ENCODE results near the gene LIPE. TPM values are rescaled to one million over a fixed set of nuclear protein-coding genes. Genes with fewer than 3 reads are reported as not detected.

LIPE gene
- total RNA-seq, 1 donor from 2014 or later = 54.9 TPM

DNA sequence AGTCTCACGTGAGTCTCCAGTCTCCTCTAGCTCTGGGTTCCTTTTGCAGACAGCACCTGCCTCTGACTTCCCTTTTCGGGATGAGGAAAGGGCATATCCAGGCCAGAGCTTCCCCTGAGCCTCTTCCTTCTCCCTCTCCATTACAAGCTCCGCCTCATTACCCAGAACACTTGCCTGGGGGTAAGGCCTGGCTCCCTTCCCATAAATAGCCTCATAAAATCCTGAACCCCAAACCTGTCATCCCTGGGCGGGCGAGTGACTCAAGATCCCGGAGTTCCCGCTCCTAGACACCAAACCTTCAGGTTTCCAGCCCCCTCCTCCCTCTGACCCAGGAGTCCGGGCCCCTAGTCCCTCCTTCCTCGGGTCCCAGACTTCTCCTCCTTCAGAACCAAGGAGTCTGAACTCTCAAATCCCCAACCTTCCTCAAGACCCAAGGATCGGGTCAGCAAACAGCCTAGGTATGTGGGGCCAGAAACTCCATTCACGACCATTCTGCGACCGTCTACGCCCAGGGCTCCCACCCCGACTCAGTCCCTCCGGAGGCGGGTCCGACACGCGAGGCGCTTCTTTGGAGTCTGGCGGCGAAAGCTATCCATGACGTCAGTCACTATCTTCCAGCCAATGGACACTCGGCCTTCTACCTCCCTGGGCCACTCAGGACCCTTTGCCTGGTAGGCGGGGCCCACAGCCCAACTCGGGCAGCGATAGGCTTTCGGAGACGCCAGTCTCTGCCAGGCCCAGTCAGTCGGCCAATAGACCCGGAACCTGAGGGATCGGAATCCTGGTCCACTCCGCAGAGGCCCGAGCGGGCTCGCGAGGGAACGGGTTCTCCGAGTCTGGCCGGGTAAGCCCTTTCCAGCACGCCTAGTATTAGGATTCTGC lies 30.6 kb downstream of the LIPE start:
- peak; percentile 100 for DNase-seq (ENCODE audit: low spot score)
- intact Hi-C loops (cut with DNase I) = loop anchor here (5.0 kb wide), 1 partner anchor 69 kb away; the partner anchor contains the start of gene MEGF8

DNA sequence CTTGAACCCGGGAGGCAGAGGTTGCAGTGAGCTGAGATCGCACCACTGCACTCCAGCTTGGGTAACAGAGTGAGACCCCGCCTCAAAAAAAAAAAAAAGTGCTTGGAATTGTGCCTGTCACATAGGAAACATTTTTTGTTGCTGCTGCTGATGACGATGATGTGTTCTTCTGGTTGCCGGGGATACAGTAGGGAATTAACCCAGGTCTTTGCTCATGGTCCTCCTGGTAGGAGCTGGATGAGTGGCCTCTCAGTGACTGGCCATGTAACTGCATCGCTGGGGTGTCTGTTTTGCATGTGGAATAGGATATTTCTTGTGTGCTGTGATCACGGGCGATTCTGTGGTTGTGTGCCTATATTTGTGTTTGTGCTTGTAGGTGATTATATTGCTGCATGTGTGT lies 32.4 kb downstream of the LIPE start:
- DNase-seq (ENCODE audit: low spot score) = no peak
- intact Hi-C loops (cut with DNase I) = loop anchor here (5.0 kb wide), 1 partner anchor 67 kb away; the partner anchor contains the start of gene MEGF8

DNA sequence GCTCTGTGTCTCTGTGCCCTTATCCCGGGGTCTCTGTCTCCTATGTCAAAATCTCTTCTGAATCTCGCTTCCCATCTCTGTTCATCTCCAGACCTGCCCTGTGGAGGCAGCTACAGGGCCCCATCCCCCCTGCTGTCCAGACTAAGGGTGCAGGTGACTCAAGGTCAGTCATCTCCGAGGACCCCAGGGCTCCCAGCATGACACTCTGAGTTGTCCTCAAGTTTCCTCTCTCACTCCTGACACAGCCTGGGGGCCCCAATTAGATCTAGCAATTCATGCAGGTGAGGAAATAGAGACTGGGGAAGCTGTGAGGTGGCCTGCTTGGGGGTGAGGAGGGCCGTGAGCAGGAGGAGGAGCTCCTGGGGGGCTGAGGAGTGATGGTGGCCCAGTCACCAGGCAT lies 35.0 kb downstream of the LIPE start:
- DNase-seq (ENCODE audit: low spot score) = no peak
- intact Hi-C loops (cut with DNase I) = no loop called here

DNA sequence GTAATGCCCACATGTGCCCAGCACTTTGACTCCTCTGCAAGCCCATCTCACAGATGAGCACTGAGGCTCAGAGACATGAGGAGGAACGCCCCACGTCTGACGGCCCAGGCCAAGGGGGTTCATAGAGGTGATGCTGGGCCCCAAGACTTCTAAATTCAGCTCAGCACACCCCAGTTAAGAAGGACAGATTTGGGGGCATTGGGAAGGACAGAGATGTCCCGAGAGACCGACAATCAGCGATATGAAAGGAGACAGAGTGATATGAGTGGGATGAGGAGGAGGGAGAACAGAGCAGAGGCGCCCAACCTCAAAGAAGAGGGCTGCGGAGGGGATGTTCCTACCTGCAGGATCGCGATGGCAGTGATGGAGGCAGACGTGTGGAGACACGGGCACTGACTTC lies 37.3 kb downstream of the LIPE start, which contains the start of gene CNFN:
Gene CNFN, minus strand, starts transcription at position 399 of the 400 bp plus-strand sequence. CDS start 1,260 bp downstream, outside the sequence.
- no peak for DNase-seq (ENCODE audit: low spot score)
- intact Hi-C loops (cut with DNase I) = no loop called here

DNA sequence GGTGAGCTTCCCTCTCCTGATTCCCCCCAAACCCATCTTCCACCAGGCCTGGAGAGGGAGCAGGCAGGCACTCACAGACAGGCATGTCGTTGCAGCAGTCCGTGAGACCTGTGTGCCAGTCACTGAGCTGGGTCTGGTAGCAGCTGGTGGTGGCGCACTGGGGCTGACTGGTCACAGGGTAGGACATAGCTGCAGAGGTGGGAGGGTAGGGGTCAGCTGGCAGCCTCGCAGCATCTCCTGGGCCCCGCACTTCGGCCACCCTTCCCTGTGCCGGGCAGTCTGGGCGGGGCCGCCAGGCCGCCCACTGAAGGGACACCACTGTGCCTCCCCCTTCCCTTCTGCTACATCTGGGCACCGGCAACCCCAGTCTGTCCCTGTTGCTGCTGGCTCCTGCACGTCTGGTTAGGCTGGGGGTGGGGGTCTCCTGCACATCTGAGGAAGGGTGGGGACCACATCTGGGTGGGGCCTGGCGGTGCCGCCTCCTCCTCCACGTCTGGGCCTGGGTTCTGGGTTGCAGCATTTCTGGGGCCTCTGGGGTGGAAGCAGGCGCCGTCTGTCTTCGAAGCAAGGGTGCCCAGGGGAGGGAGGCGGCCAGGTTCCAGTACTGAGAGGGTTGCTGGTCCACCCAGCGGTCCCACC lies 38.2 kb downstream of the LIPE start:
- DNase-seq (ENCODE audit: low spot score) = no peak
- intact Hi-C loops (cut with DNase I) = no loop called here

DNA sequence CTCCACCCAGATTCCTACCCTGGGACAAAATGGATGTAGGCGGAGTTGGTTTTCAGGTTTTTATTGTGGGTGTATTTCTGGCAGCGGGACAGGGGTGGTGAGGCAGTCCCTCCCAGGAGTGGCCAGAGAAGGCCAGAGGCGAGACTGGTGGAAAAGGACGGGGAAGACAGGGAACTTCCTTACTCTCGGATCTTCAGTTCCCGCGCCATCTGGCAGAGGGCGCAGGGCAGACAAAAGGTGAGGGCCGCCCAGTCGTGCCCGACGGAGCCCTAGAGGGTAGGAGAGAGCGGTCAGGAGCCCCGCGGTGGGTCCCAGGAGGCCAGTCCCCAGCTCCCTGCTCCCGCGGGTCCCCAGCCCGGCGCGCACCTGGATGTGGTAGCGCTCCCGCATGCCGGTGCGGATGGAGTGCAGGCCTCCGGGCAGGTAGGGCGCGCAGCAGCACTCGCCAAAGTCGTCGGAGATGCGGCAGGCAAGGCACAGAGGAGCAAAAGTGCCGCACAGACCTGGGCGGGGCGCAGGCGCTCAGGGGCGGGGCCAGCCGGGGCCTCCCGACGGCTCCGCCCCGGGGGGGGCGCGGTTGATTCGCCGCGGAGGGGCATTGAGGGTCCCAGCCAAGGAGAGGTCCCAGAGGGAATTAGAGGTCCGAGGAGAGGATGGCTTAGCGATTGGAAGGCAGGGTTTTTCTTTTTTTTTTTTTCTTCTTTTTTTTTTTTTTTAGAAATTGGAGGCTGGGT lies 40.0 kb downstream of the LIPE start:
- intact Hi-C loops (cut with DNase I) = no loop called here
- peak; percentile 86 for DNase-seq (ENCODE audit: low spot score)

DNA sequence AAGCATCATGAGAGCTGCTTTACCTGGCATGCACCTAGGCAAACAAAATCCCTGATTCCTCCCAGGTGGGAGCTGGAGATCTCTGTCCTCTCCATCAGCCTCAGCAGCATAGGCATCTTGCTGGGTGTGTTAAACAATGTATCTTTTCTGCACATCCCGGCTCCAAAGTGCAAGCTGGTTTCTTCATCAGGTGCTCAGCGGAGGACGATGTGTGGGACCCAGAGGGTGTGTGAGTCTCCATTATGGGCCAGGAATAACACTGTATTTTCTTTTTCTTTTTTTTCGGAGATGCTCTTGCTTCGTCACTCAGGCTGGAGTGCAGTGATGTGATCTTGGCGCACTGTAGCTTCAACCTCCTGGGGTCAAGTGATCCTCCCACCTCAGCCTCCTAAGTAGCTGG lies 47.0 kb downstream of the LIPE start:
- intact Hi-C loops (cut with DNase I) = no loop called here
- no peak for DNase-seq (ENCODE audit: low spot score)

DNA sequence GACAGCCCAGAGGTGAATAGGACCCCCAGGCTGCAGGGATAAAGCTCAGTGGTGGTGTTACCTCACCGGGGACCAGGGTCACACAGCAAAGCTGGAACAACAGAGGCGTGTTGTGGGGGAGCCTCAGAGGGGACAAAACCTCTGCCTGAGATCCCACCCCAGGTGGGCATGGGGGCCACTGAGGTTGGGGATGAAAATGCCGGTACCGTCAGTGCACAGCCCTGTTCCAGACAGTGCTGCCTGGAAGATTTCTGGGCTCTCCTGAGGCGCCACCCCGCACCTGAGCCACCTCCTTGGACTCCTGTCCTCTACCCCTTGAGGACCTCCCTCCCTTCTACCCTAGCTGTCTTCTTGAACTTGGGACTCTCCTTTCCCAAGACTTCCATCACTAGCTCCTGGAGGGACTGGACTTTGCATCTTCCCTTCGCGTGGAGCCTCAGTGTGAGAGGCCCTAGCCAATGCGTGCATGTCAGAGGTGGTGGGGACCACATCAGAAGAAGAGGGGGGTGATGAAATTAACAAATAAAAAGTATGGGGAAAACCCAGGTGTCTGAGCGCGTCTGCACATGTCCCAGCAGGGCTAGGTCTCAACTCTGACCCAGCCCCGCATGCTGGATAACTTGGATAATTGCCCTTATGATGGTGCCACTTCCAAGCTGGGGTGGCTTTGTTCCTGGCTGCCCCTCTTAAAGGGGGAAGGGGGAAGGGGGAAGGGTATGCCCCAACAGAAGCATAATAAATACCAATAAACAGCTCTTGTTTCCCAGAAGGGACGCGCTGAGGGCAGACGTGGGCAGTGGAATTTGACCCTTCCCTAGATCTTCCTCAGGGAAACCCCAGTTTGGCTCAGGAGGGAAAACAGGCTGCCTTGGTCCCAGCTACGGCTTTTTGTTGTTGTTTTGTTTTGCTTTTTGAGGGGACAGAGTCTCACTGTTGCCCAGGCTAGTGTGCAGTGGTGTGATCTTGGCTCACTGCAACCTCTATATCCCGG lies 48.7 kb downstream of the LIPE start:
- no peak for DNase-seq (ENCODE audit: low spot score)
- intact Hi-C loops (cut with DNase I) = no loop called here

DNA sequence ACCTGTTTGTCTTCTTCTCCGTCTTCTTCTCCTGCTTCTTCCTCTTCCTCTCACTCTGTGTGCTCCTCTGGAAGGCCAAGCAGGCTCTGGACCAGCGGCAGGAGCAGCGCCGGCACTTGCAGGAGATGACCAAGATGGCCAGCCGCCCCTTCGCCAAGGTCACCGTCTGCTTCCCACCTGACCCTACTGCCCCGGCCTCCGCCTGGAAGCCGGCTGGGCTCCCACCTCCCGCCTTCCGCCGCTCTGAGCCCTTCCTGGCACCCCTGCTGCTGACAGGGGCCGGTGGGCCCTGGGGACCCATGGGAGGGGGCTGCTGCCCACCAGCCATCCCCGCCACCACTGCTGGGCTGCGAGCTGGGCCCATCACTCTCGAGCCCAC lies 51.0 kb downstream of the LIPE start:
- intact Hi-C loops (cut with DNase I) = no loop called here
- DNase-seq (ENCODE audit: low spot score) = no peak

DNA sequence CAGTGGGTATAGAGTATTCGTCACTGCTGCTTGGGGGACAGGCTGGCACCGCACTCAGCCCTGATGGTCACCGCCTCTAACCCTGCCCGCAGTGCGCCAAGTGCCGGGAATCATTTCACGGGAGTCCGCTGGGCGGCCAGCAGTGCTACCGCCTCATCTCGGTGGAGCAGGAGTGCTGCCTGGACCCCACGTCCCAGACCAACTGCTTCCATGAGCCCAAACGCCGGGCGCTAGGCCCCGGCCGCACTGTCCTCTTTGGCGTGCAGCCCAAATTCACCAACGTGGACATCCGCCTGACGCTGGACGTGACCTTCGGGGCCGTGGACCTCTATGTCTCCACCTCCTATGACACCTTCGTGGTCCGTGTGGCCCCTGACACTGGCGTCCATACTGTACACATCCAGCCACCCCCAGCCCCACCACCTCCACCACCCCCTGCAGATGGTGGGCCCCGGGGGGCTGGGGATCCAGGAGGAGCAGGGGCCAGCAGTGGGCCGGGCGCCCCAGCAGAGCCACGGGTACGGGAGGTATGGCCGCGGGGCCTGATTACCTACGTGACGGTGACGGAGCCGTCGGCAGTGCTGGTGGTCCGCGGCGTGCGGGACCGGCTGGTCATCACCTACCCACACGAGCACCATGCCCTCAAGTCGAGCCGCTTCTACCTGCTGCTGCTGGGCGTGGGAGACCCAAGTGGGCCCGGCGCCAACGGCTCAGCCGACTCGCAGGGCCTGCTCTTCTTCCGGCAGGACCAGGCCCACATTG lies 51.6 kb downstream of the LIPE start:
- DNase-seq (ENCODE audit: low spot score) = no peak
- intact Hi-C loops (cut with DNase I) = no loop called here

DNA sequence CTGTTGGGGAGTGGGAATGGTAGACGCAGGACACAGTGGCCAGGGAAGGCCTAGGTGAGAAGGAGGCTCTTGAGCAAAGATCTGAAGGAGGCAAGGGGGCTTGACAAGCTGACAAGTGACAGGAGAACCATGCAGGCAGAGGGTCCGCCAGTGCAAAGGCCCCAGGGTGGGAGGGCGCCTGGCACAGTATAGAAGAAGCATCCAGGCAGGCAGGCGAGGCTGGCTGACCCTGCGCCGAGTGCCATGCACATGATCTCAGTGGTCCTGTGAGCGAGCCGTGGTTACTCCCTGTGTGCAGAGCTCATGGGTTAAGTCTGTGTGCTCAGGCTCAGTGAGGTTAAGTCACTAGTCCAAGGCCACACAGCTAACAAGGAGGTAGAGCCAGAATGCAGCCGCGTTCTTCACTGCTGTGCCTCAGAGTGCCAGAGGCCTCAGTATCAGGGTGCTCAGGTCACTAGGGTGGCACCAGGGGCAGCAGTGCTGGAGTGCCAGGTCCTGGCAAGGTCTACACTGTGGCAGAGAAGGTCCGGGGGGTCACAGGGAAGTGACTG lies 52.3 kb downstream of the LIPE start:
- intact Hi-C loops (cut with DNase I) = no loop called here
- DNase-seq (ENCODE audit: low spot score) = no peak

DNA sequence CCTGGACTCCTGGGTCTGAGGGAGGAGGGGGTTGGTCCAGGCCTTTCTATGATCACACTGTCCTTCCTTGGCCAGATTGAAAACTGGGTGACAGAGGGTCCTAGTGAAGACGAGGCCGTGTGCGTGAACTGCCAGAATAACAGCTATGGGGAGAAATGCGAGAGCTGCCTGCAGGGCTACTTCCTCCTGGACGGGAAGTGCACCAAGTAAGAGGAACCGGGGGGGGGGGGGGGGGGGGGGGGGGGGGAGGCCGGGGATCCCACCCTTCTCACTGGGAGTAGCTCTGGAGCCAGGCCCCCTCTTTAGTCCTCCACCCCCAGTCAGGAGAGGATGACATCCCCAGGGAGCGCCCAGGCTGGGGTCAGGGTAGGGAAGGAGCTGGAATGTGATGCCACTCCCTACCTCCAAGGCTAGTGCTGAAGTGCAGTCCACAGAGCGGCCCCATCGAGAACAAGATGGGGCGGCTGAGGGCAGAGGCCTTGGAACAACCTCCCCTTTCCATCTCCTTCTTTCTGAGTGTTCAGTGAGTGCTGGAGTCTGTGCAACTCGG lies 56.5 kb downstream of the LIPE start:
- DNase-seq (ENCODE audit: low spot score) = no peak
- intact Hi-C loops (cut with DNase I) = no loop called here

DNA sequence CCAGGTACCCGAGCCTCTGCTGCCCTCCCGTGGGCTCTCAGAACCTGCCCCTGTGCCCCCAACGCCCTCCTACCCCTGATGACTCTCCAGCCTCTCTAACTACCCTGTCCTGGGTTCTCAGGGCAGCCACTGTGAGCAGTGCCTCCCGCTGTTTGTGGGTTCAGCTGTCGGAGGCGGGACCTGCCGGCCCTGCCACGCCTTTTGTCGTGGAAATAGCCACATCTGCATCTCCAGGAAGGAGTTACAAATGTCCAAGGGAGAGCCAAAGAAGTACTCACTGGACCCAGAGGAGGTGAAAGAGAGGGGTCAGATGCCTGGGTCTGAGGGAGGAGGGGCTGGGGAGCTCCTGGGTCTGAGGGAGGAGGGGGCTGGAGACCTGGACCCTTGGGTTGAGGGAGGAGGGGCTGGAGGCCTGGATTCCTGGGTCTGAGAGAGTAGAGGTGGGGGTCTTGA lies 57.1 kb downstream of the LIPE start:
- no peak for DNase-seq (ENCODE audit: low spot score)
- intact Hi-C loops (cut with DNase I) = no loop called here

DNA sequence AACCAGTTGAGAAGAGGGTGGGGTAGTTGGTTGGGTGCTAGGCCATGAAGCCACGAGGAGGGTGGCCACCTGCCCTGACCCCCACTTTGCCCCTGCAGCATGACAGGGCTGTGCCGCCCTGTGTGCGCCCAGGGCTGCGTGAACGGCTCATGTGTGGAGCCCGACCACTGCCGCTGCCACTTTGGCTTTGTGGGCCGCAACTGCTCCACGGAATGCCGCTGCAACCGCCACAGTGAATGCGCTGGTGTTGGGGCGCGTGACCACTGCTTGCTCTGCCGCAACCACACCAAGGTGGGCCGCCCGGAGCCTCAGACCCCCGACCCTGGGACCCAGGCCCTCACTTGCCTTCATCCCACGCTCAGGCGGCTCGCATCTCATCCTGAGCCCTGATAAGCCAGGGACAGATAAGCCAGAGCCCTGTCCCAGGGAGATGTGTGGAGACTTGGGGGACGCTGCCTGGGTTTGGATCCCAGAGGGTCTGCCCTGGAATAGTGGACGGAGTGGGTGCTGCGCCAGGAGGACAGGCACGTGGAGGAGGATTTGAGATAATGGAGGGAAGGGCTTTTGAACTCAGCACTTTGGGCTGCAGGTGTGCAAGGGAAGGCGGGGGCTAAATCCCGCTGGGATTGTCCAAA lies 57.6 kb downstream of the LIPE start:
- intact Hi-C loops (cut with DNase I) = no loop called here
- DNase-seq (ENCODE audit: low spot score) = no peak

DNA sequence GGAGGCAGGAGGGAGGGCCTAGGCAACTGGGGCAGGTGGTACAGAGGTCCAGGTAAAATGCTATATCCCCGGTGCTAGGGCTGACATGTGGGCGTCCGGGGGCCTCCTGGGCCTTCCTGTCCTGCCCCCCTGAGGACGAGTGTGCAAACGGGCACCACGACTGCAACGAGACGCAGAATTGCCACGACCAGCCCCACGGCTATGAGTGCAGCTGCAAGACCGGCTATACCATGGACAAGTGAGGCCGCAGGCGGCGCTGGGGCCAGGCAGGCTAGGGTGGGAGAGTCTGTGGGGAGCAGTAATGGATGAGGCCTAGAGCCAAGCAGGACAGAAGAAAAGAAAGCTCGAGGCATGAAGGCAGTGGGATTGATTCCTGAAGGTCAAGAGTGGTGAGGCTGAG lies 58.4 kb downstream of the LIPE start:
- no peak for DNase-seq (ENCODE audit: low spot score)
- intact Hi-C loops (cut with DNase I) = no loop called here

DNA sequence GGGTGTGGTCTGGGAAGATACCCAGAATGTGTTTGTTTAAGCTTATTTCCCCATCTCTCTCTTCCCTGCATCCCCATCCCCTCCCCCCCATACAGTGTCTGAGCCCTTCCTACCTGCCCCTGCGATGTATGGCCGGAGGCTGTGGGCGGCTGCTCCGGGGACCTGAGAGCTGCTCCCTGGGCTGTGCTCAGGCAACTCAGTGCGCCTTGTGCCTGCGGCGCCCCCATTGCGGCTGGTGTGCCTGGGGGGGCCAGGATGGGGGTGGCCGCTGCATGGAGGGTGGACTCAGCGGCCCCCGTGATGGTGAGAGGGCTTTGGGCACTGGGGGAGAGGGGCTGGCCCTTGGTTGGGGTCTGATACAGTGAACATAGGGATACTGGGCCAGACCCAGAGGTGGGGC lies 58.8 kb downstream of the LIPE start:
- intact Hi-C loops (cut with DNase I) = no loop called here
- DNase-seq (ENCODE audit: low spot score) = no peak

DNA sequence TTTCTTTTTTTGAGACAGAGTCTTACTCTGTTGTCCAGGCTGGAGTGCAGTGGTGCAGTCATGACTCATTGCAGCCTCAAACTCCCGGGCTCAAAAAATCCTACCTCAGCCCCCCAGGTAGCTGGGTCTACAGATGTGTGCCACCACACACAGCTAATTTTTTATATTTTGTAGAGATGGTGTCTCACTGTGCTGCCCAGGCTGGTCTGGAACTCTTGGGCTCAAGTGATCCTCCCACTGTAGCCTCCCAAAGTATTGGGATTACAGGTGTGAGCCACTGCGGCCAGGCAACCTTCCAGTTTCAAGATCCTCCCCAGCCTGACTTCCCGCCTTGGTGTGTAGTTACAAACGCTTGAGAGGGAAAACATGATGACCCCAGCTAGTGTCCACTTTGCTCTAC lies 59.3 kb downstream of the LIPE start:
- intact Hi-C loops (cut with DNase I) = no loop called here

More for the DNA sequence above, 59.3 kb downstream of the LIPE start:
- no peak for DNase-seq (ENCODE audit: low spot score)

All from cardiac septum (tissue), 1 donor.